Right hindlimb (tissue), 1 donor: ENCODE measurements around the gene EIF4G3.

ENCODE experiments used
- DNase-seq: peaks from one replicate; pipeline ENCODE4 v3.0.0-alpha.2; 2018

The EIF4G3 gene

GRCh38 chr1:20787840-20788795 lies 388.6 kb downstream of the EIF4G3 start:
- DNase-seq = peak; percentile 33

- DNase-seq = peak; percentile 89
Observed at GRCh38 chr1:20787029-20787839, 389.5 kb downstream of the EIF4G3 start, which contains the start of gene HP1BP3. TSS of gene HP1BP3 (minus strand) at chr1:20787307. CDS start at chr1:20780440, 6,867 bp downstream.

- DNase-seq = peak; percentile 98
Observed at GRCh38 chr1:20786253-20787028, 390.3 kb downstream of the EIF4G3 start.

GRCh38 chr1:20785907-20786252 lies 390.8 kb downstream of the EIF4G3 start:
- DNase-seq = no peak

DNA sequence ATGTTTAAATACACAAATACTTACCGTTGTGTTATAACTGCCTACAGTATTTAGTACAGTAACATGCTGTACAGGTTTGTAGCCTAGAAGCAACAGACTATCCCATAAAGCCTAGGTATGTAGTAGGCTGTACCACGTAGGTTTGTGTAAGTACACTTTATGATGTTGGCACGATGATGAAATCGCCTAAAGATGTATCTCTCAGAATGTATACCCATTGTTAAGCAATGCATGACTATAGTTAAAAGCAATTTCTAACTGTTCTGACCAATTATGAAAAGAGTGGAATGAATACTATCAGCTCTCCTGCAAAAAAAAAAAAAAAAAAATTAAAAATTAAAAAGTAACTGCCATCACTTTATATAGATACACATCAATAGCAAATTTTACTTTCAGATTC lies 401.0 kb downstream of the EIF4G3 start:
- DNase-seq = no peak

DNA sequence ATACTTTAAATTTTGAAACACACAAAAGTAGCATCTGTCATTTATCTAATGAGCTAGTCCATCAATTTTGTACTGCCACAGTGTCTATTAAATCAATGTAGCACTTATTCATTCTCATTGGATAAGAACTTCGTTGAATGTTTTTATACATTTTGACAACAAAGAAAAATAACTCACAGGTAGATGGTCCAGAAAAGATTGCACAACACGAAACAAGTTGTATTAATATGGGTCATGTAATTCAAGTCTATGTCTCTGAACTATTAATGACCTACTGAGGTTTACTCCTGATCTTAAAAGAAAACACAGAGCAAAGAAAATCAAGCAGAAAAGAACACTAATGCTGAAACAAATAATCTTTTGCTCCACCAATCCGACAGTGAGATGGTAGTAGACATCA lies 404.9 kb downstream of the EIF4G3 start:
- no peak for DNase-seq

GRCh38 chr1:20770314-20771087 lies 406.2 kb downstream of the EIF4G3 start:
- DNase-seq = no peak

- DNase-seq = no peak
Observed at GRCh38 chr1:20767271-20767670, 409.4 kb downstream of the EIF4G3 start.

DNA sequence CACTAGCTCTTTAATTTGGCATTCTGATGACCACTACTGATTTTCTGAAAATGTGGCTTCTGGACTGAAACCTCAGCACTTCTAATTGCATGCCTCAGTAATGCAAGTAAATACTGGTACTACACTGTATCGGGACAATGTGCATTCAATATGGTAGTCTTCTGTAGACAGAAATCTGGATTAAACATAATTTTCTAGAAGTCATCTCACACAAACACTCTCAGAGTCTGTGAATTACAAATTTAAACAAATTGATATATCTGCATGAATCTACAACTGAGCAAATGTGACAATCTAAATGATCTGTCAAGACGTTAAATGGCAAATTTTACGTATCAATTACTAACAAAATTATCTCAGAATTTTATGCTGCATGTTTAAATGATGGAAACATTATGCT lies 413.3 kb downstream of the EIF4G3 start:
- DNase-seq = no peak

- DNase-seq = no peak
Observed at GRCh38 chr1:20760322-20760721, 416.4 kb downstream of the EIF4G3 start.
